ENCODE results near the gene SYT1.

SYT1 gene

DNA sequence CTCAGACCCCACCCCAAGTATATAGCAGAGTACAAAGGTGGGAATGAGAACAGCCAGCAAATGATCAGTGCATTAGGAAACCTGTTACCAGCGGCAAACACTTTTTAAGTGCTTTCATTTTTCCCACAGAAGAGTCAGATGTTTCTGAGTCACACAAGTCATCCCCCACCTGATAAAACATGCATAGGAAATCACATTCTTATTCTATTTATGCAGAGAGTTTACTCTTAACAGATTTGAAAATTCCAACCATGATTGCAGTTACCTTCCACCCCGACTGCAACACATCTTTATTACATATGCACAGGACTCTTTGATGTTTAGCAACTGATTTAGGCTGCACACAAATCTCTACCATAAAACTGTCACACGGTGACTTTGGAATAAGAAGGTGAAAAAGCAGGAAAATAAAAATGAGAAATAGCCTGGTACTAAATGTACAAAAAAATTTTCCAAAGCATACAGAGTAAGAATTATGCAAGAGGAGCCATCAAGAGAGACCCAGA, 589.8 kb downstream of the SYT1 start:
- DNase-seq = no peak

DNA sequence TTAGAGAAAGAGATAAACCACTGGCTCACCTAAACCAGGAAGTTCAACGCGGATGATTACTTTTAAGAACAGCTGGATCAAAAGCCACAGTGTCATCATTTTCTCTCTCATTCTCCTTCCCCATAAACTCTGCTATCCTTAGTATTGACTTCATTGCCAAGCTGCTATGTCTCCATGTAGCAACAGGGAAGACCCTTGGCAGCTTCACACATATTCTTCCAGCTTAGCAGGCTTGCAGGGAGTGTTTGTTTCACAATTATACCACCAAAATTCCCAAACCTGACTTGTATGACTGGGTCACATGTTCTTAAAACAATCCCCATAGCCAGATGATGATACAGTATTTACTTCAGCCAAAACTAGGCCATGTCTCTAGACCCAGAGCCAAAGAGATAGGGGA, 590.7 kb downstream of the SYT1 start:
- no peak for DNase-seq

- DNase-seq = no peak
Observed at GRCh38 chr12:79482323-79482722, 617.7 kb downstream of the SYT1 start.

DNA sequence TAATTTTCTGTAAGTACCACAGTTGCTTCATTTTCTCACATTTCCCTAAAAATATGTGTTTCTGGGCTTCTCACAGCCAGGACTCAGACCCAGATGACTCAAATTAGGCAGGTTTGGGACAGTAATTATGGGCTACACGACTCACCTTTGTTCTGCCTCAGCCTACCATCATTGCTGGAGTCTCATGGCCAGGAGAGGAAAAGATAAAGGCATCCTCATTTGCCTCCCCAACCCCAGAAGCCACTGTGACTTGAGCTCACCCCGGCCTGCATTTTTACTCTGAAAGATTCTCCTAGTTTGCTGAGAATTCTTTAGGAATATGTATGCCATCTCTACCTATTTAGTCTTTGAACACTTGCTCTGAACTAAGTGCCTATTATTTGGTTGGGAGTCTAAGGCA, 618.3 kb downstream of the SYT1 start:
- DNase-seq = no peak

GRCh38 chr12:79486154-79486553, 621.6 kb downstream of the SYT1 start:
- DNase-seq = no peak

DNA sequence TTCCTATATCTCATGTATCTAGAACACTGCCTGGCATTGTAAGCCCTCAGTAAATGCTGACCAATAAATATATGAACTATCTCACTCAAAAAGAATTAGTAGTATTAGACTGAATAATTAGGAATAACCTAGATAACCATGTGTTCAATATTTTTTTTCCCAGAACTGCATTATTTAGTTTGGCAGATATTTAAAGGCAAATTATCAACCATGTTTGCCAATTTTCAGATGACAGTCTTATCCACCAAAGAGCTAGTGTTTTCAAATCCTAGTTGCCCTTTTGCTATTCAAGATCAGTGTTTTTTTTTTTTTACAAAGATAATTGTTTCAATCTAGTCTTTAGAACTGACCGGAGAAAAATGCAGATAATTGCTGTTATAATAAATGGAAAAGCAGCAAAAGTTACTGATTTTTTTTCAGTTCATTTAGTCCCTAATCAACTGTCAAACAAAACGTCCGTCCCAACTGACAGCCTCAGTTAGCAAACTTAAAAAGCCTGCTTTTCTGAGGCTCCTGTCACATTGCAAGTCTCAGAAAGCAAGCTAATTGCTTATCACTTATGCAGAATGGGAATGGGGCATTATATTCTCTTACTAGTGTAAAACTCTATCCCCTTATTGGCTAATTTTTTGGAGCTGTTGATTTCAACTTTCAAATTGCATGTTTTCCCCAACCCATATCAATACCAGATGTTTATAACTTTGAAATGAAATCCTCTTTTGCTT, 623.0 kb downstream of the SYT1 start:
- no peak for DNase-seq
